ENCODE results near the gene ST14.
"Not testable (repeated sequence)": the region's sequence is repeated elsewhere in the genome, so short reads cannot be mapped to it uniquely, and the experiment has no call there.

The ST14 gene

DNA sequence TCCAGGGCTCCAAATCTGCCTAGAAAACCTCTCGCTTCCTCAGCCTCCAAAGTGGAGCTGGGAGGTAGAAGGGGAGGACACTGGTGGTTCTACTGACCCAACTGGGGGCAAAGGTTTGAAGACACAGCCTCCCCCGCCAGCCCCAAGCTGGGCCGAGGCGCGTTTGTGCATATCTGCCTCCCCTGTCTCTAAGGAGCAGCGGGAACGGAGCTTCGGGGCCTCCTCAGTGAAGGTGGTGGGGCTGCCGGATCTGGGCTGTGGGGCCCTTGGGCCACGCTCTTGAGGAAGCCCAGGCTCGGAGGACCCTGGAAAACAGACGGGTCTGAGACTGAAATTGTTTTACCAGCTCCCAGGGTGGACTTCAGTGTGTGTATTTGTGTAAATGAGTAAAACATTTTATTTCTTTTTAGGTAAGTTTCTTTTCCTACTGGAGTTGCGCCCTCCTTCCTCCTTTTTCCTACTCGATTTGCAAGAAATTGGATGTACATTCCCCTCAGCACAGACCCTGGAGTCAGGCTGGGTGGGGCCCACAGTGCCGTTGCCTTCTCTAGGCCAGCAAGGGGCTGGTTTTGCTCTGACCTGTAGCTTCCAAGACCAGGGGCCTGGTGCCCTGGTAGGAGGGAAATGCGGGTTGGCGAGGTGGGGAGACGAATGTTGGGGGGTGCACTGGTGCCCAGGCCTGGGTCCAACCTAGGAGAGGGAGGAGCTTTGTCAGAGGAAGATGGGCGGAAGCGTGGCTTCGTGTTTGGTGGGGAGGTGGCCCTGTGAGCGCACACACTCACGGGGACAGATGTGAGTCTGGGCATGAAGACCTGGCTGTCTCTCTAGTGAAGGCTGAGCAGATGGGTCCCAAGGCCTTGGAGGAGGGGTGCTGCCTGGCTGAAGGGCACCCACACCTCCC lies 50.6 kb downstream of the ST14 start:
- DNase-seq (ENCODE audit: low read depth): no peak

DNA sequence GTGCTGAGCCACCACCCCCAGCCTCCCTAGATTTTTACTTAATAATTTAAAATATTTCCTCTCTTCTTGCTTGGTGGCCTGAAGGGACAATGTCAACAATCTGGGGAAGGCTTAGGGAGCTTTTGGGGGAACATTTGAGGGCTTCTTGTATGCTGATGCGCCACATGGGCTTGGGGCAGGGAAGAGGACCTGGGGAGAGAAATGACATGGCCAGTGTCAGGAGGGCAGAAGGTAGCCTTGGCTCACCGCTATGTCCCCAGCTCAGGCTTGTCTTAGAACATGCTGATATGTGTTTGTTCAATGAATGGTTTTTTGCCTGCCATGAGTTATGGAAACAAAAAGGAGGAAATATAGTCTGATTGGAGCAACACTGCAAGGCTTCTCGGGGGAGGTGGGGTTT lies 51.6 kb downstream of the ST14 start:
- no peak for DNase-seq (ENCODE audit: low read depth)

DNA sequence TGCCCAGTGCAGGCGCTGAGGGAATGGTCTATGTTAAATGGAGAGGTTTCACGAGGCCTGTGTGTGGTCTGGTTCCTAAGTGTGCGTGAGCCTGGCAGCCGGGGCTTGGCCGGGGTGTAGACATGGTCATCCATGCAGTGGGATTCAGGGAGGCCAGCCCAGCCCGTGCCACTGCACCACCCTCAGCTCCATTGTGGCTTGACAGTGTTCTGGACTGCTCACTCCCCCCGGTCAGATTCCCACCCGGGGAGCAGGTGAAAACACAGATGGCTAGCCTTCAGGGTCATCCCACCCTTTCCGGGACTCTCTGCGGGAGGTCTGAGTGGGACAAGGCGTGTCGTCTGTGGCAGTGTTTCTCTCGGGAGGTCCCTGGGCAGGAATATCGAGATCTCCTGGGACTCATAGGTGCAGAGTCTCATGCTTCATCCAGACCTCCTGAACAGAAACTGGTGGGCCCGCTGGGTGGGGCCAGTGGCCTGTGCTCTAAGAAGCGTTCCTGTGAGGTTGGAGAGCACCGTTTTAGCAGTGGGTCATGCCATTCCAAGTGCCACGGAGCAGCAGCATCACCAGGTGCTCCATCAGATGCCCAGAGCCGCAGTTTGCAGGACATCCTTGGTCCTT lies 52.3 kb downstream of the ST14 start:
- no peak for DNase-seq (ENCODE audit: low read depth)

DNA sequence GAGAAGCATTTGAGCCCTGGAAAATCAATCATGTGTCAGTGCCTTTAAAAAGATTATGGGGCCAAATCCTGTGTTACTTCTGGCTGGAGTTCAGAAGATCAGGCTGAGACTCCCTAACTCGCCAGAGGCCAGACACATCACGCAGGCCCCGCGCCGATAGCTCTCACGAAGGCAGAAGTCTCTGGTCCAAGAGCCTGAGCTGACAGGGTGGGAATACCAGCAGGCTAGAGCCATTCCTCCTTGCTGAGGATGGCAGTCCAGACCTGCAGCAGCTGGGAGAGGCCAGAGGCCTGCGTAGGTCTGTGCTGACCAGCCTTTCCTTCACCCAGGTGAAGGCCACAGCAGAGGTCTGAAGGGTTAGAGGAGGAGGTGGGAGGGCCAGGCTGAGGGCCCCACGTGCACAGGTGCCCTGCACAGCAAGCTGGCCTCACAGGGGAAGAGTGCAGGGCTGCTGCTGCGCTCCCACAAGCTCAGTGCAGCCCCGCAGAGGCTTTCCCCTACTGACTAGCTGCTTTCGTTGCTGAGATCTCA lies 52.9 kb downstream of the ST14 start:
- no peak for DNase-seq (ENCODE audit: low read depth)

DNA sequence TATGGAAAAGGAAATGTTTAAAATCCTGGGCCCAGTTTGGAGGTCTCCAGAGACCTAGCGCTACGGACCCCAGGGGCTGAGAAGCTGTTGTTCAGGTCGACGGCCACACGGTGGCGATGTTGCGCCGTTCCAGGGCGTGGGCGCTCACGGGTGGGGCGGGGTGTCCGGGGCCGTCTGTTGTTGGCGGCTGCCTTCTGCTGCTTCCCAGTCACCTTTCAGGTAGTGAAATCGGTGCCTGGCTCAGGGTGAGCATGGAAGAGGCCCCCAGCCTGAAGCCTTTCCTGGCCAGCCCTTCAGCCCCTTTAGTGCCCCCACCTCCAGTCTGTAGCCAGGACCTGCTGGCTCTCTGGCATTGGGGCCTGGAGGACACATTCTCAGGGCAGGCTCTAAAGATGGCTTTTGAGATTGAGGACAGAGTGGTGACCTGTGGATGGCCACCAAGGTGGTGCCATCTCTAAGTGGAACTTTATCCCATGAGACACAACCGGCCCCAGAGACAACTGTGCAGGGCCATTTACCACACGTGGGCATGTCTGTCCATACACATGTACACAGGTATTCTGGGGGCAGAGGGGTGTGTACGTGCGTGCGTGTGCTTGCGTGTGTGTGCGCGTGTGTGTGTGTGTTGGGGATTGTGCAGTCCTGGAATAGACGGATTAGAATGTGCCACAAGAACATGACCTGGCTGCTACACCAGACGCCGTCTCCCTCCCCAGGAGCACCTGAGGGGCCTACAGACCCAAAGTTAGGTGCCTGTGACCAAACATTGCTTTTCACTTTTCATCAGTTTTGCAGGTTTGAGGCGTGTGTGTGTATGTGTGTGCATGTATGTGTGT lies 53.8 kb downstream of the ST14 start:
- DNase-seq (ENCODE audit: low read depth): no peak

DNA sequence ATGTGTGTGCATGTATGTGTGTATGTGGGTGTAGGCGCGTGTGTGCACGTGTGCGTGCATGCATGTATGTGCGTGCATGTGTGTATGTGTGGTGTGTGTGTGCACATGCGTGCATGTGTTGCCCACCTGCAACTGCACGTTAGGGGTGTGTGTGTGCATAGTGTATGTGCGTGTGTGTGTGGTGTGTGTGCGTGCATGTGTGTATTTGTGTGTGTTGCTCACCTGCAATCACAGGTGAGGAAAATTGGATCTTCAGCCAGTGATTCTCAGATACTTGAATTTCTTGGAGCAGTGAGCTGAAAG lies 54.3 kb downstream of the ST14 start:
- no peak for DNase-seq (ENCODE audit: low read depth)

DNA sequence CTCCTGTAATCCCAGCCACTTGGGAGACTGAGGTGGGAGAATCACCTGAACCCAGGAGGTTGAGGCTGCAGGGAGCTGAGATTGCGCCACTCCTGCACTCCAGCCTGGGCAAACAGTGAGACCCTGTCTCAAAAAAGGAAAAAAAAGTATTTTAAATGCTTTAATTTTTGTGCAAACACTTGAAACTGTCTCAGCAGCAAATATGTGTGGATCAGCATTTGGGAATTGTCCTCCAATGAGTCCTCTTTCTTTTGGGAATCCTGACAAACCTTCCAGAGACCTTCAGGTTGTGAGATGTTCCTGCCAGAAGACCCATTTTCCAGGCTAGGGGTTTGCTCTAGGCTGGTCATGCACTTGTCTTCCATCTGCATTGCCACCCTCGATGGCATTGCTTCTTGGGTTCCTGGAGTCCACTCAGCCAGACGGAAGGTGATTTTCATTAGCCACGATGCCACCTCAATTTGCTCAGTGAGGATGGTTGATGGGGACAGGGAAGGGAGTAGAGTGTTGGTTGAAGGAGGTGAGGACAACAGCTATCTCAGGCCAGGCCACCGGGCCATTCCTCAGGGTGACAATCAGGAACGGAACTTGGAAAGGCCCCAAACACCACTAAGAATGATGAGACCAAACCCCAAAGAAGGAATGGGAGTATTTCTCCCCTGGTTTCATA lies 55.4 kb downstream of the ST14 start:
- no peak for DNase-seq (ENCODE audit: low read depth)

DNA sequence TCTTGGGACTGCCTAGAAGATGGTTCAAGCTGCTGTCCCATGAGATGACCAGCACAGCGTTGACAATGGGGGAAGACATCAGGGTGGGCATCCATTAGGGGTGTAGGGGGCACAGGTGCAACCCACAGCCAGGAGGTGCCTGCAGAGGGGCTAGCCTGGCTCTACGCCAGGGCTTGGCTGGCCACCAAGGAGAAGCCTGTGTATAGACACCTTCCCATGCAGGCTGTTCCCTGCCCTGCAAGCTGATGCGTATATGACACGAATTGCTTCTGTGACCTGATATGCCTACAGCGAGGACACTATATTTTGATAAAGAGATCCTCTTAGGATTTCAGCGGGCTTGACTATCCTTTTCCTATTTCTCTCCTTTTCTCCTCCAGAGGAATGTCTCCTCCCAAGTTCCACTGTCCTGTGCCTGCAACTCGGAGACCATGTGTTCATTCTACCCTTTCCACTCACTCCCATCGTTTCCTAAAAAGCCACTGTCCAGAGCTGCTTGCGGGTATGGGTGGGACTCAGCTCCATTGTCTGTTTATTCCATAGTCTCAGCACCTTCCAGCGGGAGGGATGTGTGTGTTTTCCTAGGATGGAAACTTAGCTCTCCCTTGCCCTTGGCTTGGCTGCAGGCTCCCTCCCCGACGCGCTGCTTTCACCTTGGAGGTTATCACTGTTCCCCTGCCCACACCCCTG lies 56.1 kb downstream of the ST14 start:
- no peak for DNase-seq (ENCODE audit: low read depth)

DNA sequence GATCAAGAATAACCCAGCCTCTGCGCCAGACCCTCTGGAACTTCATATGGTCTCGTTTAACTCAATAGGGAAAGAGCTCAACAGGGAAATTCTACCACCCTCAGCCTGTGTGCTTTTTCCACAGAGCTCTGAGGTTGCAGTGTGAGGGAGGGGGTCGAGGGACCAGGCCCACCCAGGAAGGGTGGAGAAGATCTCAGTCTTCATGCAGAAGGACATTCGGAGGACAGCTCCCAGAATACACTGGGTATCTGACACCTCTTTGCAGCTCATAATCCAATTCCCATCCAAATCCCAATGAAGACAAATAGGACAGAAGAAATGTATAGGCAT lies 56.6 kb downstream of the ST14 start:
- DNase-seq (ENCODE audit: low read depth): no peak

DNA sequence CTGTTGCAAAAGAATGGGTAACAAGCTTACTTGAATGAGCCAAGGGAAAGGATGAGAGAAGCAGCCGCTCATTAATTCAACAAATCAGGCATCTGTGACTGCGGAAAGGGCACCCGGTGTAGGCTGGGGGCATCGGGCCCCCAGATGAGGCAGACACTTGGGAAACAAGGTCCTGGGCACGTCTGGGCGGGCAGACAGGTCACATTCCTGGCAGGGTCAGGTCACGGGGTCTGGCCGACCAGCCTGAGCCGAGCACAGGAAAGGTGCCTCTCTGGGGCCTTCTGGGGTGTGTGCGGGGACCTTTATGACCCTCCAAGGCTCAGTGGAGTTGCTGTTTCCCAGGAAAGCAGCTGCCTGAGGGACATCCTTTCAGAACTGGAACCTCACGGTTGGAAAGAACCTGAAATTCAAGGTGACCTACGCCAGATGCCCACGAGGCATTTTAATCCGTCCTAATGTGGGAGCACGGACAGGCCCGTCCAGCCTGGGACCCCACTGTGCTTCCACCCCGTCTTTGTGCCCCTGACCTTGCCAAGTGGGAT lies 57.1 kb downstream of the ST14 start:
- no peak for DNase-seq (ENCODE audit: low read depth)

DNA sequence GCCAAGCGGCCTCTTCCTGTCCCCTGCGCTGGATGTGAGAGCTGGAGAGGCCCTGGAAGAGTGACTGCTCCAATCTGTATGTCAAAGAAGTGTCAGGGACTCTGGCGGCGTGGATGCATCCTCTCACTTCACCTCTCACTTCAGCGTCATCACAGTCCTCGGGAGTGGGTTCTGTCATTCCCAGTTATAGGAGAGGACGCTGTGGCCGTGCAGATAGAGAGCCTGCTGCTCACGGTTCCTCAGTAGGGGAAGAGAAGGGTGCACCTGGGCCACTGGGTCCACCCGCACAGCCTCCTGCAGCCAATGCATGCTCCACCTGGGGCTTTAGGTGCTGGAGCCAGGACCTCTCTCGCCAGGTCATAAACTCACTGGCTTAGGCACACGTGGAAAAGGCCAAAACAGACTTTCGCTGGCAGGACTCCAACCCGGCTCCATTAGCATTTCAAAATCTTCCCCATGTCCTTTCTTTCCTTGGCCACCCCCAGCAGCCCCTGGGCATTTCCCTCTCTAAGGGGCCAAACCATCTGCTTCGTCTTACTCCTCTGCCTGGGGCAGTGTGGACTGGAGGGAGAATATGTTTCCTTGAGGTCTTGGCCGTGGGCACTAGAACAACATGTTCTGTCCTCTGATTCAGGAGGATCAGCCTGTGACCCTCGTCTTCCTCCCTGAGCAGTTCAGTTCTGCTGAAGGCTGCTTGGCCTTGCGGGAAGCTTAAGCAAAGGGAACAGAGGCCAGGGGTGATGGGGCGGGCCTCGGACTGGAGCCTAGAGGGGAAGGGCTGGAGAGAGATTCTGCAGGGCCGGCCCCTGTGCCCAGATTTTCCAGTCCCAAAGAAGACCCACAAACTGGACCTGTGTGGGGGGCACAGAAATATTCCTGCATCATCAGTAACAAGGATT lies 57.8 kb downstream of the ST14 start:
- DNase-seq (ENCODE audit: low read depth): no peak

DNA sequence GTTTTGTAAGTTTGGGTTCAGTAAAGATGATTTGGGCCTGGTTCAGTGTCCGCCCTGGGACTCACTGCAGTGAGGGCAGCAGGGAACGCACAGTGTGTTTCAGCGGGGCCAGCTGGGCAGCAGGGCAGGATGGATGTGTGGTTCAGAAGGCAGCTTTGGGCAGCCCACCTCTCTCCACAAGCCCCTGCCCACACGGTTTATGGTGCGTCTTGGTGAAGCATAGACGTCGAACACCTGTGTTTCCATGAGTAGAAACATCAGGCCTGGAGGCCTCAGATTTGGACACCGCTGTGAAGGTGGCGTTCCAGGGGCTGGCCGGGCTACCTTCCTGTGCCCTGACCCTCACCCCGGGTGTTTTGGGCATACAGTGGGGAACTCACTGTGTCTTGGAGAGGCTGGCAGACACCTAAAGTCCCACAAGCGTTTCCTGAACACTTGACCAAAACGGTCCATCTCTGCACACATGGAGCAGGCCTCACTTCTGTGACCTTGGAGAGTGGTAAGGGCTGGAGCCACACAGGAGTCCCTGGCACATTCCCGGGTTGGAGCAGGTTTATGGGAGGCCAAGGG lies 59.0 kb downstream of the ST14 start:
- DNase-seq (ENCODE audit: low read depth): no peak

DNA sequence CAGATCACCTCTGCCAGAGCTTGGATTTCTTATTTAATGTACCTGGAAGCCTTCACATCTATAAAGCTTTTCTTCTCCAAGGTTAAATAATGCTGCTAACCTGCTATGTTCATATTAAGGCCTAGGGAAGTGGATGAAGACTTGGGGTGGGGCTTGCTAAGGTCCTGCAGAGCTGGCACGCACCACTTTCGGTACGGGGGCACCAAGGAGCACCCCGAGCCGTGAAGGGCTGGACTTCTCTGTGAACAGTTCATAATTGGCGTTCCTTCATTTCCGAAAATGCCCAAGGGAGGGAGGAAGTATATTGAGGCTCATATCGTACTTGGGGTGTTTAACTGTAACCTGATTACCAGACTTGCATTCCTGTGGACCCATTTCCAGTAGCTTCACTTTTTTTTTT lies 59.6 kb downstream of the ST14 start:
- no peak for DNase-seq (ENCODE audit: low read depth)

DNA sequence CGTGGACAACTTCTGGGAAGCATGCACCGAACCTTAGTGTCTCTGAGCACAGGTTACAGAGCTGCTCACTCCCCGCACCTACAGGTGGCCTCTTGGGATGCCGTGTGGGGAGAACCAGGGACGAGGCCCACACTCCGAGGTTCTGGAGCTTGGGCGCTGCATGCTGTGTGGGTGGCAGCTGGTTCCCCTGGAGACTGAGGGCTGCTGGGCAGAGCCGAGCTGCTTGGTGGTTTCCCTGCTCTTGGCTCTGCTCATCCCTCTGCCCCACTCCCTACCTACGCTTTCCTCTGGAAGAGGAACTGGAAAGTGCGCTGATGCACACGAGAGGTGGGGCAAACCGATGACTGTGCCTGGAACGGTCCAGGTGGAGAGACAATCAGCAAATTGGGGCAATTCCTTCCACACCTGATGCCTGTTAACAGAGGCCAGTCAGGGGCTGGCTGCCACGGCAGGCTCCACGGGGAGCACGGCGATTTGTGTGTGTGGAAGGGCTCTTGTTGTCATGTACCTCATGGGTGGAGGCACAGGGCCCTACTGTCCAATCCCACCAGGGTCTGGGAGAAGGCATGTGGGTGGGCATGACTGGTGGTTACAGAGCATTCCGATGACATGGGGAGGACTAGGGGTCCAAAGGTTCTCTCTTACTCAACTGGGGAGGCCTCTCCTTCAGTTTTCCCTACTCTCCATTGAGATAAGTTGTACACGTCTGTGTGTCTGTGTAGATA lies 60.9 kb downstream of the ST14 start:
- no peak for DNase-seq (ENCODE audit: low read depth)

DNA sequence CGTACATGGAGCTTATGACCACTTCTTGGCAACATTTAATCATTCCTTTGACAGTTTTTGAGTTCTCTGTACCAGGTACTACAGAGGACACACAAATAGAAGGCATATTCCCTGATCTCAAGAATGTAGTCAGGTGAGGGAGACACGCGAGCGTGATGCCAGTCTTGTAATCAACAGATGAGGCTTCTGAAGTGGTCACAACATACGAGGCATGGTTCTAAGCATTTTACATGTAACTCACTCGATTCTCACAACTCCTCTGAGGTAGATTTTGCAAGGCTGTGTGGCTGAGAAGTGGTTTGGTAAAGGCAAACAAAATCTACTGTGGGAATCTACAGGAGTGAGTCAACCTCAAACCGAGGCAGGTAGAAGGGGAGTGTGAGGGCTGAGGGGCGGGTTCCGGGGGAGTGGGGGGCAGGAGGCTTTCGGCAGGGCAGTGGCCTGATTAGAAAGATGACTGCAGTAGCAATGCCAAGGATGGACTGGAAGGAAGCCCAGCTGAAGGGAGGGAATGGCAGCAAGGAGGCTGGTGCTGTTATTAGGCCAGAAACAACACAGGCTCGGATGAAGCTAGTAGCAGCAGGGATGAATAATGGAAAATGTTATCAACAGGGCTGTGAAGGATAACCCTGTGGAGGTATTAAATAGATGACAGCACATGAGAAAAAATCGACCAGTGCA lies 63.8 kb downstream of the ST14 start:
- DNase-seq (ENCODE audit: low read depth): no peak

DNA sequence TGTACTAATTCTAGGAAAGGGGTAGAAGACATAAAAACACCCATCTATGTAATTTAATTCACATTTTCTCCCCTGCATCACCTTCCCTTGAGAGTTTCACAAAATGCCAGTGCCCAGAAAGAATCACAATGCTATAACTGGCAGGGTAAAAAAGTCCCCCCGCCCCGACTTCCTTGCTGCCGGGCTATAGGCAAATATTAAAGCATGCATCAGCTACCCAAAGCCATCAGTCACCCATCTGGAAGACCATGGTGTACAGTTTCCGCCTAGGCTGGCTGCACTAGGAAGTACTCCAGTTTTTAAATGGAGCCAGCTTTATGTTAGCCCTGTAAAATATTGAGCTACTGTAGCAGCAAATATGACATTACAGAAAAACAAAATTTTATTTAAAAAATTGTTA lies 67.8 kb downstream of the ST14 start:
- no peak for DNase-seq (ENCODE audit: low read depth)

DNA sequence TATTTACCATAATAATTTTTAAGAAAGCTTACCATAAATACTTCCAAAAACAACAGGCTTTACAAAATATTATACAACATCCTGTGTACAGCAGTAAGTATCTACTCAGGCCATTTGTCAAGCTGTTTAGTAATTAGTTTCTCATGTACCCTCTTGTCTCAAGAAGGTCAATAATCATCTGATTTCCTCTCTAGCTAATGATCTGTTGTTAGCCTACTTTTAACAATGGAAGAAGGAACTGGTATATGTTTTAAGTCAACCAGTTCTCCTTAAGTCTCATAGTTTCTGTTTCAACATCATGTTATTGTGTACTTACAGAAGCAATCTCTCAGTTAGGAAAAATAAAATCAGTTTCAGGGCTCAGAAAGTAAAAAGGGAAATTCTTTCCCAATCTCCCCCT lies 73.9 kb downstream of the ST14 start:
- not testable (repeated sequence) for DNase-seq (ENCODE audit: low read depth)

DNA sequence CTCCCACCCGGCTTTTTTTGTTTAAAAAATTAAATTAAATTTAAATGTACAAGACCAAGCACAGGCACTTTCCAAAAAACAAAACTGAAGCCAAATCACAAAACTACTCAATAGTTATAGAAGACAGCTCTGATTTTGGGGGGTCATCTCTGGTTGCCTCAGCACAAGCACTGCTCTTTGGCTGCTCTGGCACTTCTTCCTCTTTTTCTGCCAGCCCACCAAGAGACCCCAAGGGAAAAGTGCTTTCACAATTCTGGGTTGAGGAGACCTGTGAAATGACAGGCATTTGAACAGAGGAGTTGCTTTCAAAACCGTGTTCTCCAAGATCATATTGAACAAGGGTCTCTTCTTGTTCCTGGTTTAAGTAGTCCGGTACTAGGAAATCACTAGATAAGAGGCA lies 74.3 kb downstream of the ST14 start:
- DNase-seq (ENCODE audit: low read depth): not testable (repeated sequence)

DNA sequence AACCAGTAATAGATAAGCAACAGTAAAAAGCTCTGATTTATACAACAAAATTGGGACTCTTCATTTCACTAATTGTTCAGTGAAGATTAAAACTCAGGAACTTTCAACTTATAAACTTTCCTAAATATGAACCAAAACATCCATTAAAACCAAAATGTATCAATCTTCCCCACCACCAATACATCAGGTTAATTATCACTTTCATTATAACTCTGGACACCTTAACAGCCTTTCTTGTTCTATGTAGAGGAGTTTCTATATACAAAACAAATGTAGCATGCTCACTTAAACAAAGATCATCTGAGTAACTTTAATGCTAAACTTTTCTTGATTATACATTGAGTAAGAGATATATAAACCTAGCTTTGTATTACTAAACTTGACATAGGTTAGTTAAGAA lies 74.7 kb downstream of the ST14 start:
- DNase-seq (ENCODE audit: low read depth): no peak

Measured in HS-27A (cell line).